ENCODE data around the gene SLC25A24. TPM values are rescaled to one million over a fixed set of nuclear protein-coding genes. Genes with fewer than 3 reads are reported as not detected.

Gene SLC25A24
- total and polyA plus RNA-seq, 2 of the 13 experiments (the other 11 are each of a cell fraction or from before 2014, with no cell fraction given), result 8.0 to 12.4 TPM

DNA sequence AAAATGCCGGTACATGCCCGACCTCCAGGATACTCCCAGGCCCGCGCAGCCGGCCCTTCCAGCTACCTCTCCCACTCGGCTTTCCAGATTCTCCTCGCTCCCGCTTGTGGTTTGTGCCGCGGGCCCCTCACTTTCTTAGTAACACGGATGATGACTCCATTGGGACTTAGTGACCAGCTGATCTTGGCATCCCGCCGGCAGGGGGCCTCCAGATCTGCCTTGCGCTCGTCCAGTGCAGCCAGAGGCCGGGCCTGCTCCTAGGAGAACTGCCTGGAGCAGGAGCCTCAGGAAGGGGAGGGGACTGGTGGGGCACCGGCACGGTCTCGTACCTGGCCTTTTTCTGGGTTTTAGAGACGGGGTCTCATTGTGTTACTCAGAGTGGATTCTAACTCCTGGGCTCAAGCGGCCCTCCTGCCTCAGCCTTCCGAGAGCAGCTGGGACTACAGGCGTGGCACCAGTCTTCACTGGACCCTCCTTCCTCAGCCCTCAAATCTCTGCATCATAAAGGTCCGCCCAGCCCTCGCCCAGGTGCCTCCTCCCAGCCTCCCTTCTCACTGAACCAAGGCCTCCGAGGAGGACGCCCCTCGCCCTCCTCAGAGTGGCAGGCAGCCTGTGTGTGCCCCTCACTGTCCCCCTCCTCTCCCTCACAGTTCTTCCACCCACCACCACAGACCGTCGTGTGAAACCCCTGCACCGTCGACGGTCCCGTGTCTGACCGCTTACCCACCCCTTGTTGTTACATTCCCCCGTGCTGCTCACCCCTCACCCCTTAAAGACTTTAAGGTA is 78.6 kb downstream of the SLC25A24 start:
- Histone ChIP-seq H3K9me3 (ENCODE audit: low read length) (no peaks in the 10 kb centered on the region), H3K4me2 (ENCODE audit: low read depth, low read length) (no peak overlapping the region), H4K20me1 (ENCODE audit: insufficient read depth, low read length) (no peaks in the 10 kb centered on the region), H3K36me3 (replicated peaks in 1 of 2; ENCODE audit: control insufficient read depth in 1 of 2, insufficient read depth in 2 of 2, low read length in 2 of 2) (no peaks in the 10 kb centered on the region), H3K27me3 (ENCODE audit: control insufficient read depth in 1 of 2, insufficient read depth in 2 of 2, low read length in 2 of 2) (peaks cover 0 to 2% of the 10 kb centered on the region in 2 experiments; a peak in 1 of 5 replicates), H3K4me1 (ENCODE audit: insufficient read depth, low read length) (no peaks in the 10 kb centered on the region), H3K27ac (ENCODE audit: extremely low read length, insufficient read depth, low read length) (no peak overlapping the region), H3K79me2 (ENCODE audit: insufficient read depth, low read length) (no peaks in the 10 kb centered on the region), H2AFZ (ENCODE audit: low read length) (no peak overlapping the region), H3K9ac (ENCODE audit: insufficient read depth, low read depth, low read length) (no peak overlapping the region), H3K4me3 (replicated peaks in 1 of 3; ENCODE audit: insufficient read depth in 1 of 3, low read depth in 2 of 3, low read length in 3 of 3) (no peak overlapping the region)
- DNase-seq (ENCODE audit: low spot score) (peak; percentile 6), ATAC-seq (peak; percentile 87), FAIRE-seq (no peak)
- TF ChIP-seq TEAD3 (CRISPR knock-in tag; optimal IDR thresholded peaks at IDR 0.05; ENCODE audit: borderline replicate concordance), result no peak
- TF ChIP-seq, protein P1, sequence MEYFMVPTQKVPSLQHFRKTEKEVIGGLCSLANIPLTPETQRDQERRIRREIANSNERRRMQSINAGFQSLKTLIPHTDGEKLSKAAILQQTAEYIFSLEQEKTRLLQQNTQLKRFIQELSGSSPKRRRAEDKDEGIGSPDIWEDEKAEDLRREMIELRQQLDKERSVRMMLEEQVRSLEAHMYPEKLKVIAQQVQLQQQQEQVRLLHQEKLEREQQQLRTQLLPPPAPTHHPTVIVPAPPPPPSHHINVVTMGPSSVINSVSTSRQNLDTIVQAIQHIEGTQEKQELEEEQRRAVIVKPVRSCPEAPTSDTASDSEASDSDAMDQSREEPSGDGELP (IDR thresholded peaks at IDR 0.05; ENCODE audit: borderline replicate concordance, low read depth), result peak; percentile 45; the same call in 1 of the 2 replicates
- TF ChIP-seq NFYC (CRISPR knock-in tag; IDR thresholded peaks at IDR 0.05), result no peak
- TF ChIP-seq ZSCAN30 (CRISPR knock-in tag; IDR thresholded peaks at IDR 0.05), result no peak
- no peak for TF ChIP-seq ZNF10 (CRISPR knock-in tag; IDR thresholded peaks at IDR 0.05; ENCODE audit: borderline replicate concordance, low read depth)
- no peak for TF ChIP-seq ZFP41 (CRISPR knock-in tag; IDR thresholded peaks at IDR 0.05; ENCODE audit: borderline replicate concordance)
- no peak for TF ChIP-seq ZNF326 (CRISPR knock-in tag; IDR thresholded peaks at IDR 0.05; ENCODE audit: borderline replicate concordance)
- TF ChIP-seq, protein P2, sequence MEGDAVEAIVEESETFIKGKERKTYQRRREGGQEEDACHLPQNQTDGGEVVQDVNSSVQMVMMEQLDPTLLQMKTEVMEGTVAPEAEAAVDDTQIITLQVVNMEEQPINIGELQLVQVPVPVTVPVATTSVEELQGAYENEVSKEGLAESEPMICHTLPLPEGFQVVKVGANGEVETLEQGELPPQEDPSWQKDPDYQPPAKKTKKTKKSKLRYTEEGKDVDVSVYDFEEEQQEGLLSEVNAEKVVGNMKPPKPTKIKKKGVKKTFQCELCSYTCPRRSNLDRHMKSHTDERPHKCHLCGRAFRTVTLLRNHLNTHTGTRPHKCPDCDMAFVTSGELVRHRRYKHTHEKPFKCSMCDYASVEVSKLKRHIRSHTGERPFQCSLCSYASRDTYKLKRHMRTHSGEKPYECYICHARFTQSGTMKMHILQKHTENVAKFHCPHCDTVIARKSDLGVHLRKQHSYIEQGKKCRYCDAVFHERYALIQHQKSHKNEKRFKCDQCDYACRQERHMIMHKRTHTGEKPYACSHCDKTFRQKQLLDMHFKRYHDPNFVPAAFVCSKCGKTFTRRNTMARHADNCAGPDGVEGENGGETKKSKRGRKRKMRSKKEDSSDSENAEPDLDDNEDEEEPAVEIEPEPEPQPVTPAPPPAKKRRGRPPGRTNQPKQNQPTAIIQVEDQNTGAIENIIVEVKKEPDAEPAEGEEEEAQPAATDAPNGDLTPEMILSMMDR (CRISPR knock-in tag; IDR thresholded peaks at IDR 0.05), result peak; percentile 12; the same call in 1 of the 2 replicates
- no peak for TF ChIP-seq POLR2A (IDR thresholded peaks at IDR 0.05; ENCODE audit: insufficient read depth in 1 of 2, low read depth in 2 of 2, low read length in 2 of 2)
- TF ChIP-seq, protein P3, sequence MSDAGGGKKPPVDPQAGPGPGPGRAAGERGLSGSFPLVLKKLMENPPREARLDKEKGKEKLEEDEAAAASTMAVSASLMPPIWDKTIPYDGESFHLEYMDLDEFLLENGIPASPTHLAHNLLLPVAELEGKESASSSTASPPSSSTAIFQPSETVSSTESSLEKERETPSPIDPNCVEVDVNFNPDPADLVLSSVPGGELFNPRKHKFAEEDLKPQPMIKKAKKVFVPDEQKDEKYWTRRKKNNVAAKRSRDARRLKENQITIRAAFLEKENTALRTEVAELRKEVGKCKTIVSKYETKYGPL (CRISPR knock-in tag; IDR thresholded peaks at IDR 0.05), result no peak
- no peak for TF ChIP-seq ZNF430 (CRISPR knock-in tag; IDR thresholded peaks at IDR 0.05)
- no peak for TF ChIP-seq ZNF501 (CRISPR knock-in tag; IDR thresholded peaks at IDR 0.05)
- TF ChIP-seq, protein P4, sequence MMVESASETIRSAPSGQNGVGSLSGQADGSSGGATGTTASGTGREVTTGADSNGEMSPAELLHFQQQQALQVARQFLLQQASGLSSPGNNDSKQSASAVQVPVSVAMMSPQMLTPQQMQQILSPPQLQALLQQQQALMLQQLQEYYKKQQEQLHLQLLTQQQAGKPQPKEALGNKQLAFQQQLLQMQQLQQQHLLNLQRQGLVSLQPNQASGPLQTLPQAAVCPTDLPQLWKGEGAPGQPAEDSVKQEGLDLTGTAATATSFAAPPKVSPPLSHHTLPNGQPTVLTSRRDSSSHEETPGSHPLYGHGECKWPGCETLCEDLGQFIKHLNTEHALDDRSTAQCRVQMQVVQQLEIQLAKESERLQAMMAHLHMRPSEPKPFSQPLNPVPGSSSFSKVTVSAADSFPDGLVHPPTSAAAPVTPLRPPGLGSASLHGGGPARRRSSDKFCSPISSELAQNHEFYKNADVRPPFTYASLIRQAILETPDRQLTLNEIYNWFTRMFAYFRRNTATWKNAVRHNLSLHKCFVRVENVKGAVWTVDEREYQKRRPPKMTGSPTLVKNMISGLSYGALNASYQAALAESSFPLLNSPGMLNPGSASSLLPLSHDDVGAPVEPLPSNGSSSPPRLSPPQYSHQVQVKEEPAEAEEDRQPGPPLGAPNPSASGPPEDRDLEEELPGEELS (CRISPR knock-in tag; IDR thresholded peaks at IDR 0.05), result no peak
- no peak for TF ChIP-seq ZNF446 (CRISPR knock-in tag; IDR thresholded peaks at IDR 0.05)
- TF ChIP-seq, protein P5, sequence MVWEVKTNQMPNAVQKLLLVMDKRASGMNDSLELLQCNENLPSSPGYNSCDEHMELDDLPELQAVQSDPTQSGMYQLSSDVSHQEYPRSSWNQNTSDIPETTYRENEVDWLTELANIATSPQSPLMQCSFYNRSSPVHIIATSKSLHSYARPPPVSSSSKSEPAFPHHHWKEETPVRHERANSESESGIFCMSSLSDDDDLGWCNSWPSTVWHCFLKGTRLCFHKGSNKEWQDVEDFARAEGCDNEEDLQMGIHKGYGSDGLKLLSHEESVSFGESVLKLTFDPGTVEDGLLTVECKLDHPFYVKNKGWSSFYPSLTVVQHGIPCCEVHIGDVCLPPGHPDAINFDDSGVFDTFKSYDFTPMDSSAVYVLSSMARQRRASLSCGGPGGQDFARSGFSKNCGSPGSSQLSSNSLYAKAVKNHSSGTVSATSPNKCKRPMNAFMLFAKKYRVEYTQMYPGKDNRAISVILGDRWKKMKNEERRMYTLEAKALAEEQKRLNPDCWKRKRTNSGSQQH (CRISPR knock-in tag; IDR thresholded peaks at IDR 0.05; ENCODE audit: low read depth), result no peak
- 56% methylated on average over 27 of the region's 36 CpGs for WGBS (ENCODE audit: low lambda C conversion rate)
- CTCF ChIA-PET (ENCODE audit: low intra/inter-chr PET ratio, low total read pairs), result no interaction called here
- POLR2A ChIA-PET, result no interaction called here
- intact Hi-C loops (cut with micrococcal nuclease; ENCODE audit: unreplicated experiment), result no loop called here
- in situ Hi-C loops (cut with HindIII; ENCODE audit: extremely low pct_ligation_motif_present, low pct_unique_long_range_greater_than_20kb), result no loop called here
- BruUV-seq (replicated peaks), result no TSS peak

All from HepG2 (cell line).